Osteocyte (in vitro differentiated cells): Measurements from ENCODE around the gene PDYN. TPM values are rescaled to one million over a fixed set of nuclear protein-coding genes. Genes with fewer than 3 reads are reported as not detected.

Source experiments
- DNase-seq: peaks from one replicate; pipeline ENCODE4 v3.0.0; 2021; ENCODE audit warnings: mixed read lengths; ENCODE audit not compliant: unreplicated experiment; ENCODE audit errors: extremely low spot score
- H3K27ac Mint-ChIP-seq: one replicate; pipeline ENCODE4 v1.8.0; 2021; ENCODE audit warnings: mild to moderate bottlenecking, mixed read lengths; ENCODE audit not compliant: unreplicated experiment
- H3K27me3 Mint-ChIP-seq: one replicate; pipeline ENCODE4 v1.8.0; 2021; ENCODE audit warnings: mixed read lengths; ENCODE audit not compliant: unreplicated experiment
- H3K36me3 Mint-ChIP-seq: one replicate; pipeline ENCODE4 v1.8.0; 2021; ENCODE audit warnings: mixed read lengths; ENCODE audit not compliant: unreplicated experiment
- H3K4me1 Mint-ChIP-seq: one replicate; pipeline ENCODE4 v1.8.0; 2021; ENCODE audit warnings: mixed read lengths; ENCODE audit not compliant: unreplicated experiment
- H3K4me3 Mint-ChIP-seq: one replicate; pipeline ENCODE4 v1.8.0; 2021; ENCODE audit warnings: mild to moderate bottlenecking, moderate library complexity, mixed read lengths; ENCODE audit not compliant: unreplicated experiment
- H3K9me3 Mint-ChIP-seq: one replicate; pipeline ENCODE4 v1.8.0; 2021; ENCODE audit warnings: mixed read lengths; ENCODE audit not compliant: unreplicated experiment
- CTCF ChIP-seq: fragments of 200-600 bp; sonication (generic); IDR thresholded peaks from 2 replicates; pipeline ENCODE4 v1.5.0; 2021; ENCODE audit warnings: antibody characterized with exemption, mild to moderate bottlenecking, moderate library complexity
- total RNA-seq: library from RNA; stranded (reverse); gene quantifications from 2 replicates; pipeline ENCODE4 v1.2.1, GENCODE V29; 2021

PDYN gene
- total RNA-seq, 1 donor from 2014 or later = not detected

- Mint-ChIP-seq H3K4me1 (no peaks in the 10 kb centered on the region), H3K9me3 (no peaks in the 10 kb centered on the region), H3K4me3 (no peak overlapping the region), H3K27ac (no peak overlapping the region), H3K27me3 (no peaks in the 10 kb centered on the region), H3K36me3 (no peaks in the 10 kb centered on the region)
- no peak for DNase-seq
- TF ChIP-seq CTCF = no peak
These were observed 64.4 kb downstream of the PDYN start for GRCh38 chr20:1929460-1929859.

GRCh38 chr20:1928782-1929181 lies 65.1 kb downstream of the PDYN start:
- H3K27ac Mint-ChIP-seq = no peak overlapping the region
- TF ChIP-seq CTCF = no peak
- DNase-seq = no peak
- no peaks in the 10 kb centered on the region for H3K4me1 Mint-ChIP-seq
- no peaks in the 10 kb centered on the region for H3K9me3 Mint-ChIP-seq
- no peaks in the 10 kb centered on the region for H3K36me3 Mint-ChIP-seq
- no peaks in the 10 kb centered on the region for H3K27me3 Mint-ChIP-seq
- no peak overlapping the region for H3K4me3 Mint-ChIP-seq

Other genes with a start within 250 kb of the PDYN start
- gene SIRPA, start 98.7 kb downstream of the PDYN start, total RNA-seq = 12.4 and 13.0 TPM in 2 replicates
- gene STK35, start 107.8 kb upstream of the PDYN start, total RNA-seq = 15.6 and 16.3 TPM in 2 replicates